K562 (cell line): ENCODE data around the gene WDR46. TPM values are rescaled to one million over a fixed set of nuclear protein-coding genes. Genes with fewer than 3 reads are reported as not detected.

ENCODE experiments used
- BRF1 ChIP-seq: IDR thresholded peaks from 3 replicates; pipeline ENCODE4 v1.6.1; 2011; ENCODE audit warnings: borderline replicate concordance, mild to moderate bottlenecking; ENCODE audit not compliant: insufficient read length; ENCODE audit errors: extremely low read depth
- CHAMP1 ChIP-seq: fragments of 450-650 bp; IDR thresholded peaks from 2 replicates; pipeline ENCODE4 v1.6.1; 2016; ENCODE audit warnings: mild to moderate bottlenecking
- CREB3 ChIP-seq: fragments of 450-650 bp; conservative IDR thresholded peaks from 2 replicates; pipeline ENCODE4 v1.6.1; 2016; ENCODE audit warnings: missing genetic modification characterization, low read depth, mild to moderate bottlenecking, missing compliant biosample characterization, moderate library complexity
- E2F4 ChIP-seq: sonication (generic); formaldehyde crosslinking; IDR thresholded peaks from 2 replicates; pipeline ENCODE4 v1.8.0; 2022; ENCODE audit warnings: mild to moderate bottlenecking, low read depth, missing genetic modification reagents
- ELF2 ChIP-seq: fragments of 250-450 bp; sonication (Bioruptor Pico); IDR thresholded peaks from 2 replicates; pipeline ENCODE4 v1.5.0; 2021; ENCODE audit warnings: mild to moderate bottlenecking
- HDAC2 ChIP-seq: fragments of 450-650 bp; IDR thresholded peaks from 2 replicates; pipeline ENCODE4 v1.6.1; 2016; ENCODE audit warnings: mild to moderate bottlenecking
- HES1 ChIP-seq: fragments of 450-650 bp; IDR thresholded peaks from 2 replicates; pipeline ENCODE4 v1.6.1; 2016; ENCODE audit warnings: low read depth, mild to moderate bottlenecking, moderate library complexity
- HNRNPK ChIP-seq: fragments of 200-400 bp; formaldehyde crosslinking; IDR thresholded peaks from one replicate; pipeline ENCODE4 v1.6.1; 2018; ENCODE audit warnings: mild to moderate bottlenecking, low read depth, low read length; ENCODE audit not compliant: poor library complexity, severe bottlenecking
- HNRNPUL1 ChIP-seq: fragments of 200-400 bp; formaldehyde crosslinking; IDR thresholded peaks from 2 replicates; pipeline ENCODE4 v1.6.1; 2017; ENCODE audit warnings: low read length
- NONO ChIP-seq, 2 experiments: fragments of 200-400 bp in 1 of 2; fragments of 450-650 bp in 1 of 2; formaldehyde crosslinking in 1 of 2; IDR thresholded peaks; 2 replicates each; pipeline ENCODE4 v1.6.1; 2017; ENCODE audit warnings: low read depth in 2 of 2, mild to moderate bottlenecking in 2 of 2, moderate library complexity in 2 of 2, low read length in 1 of 2
- PHF21A ChIP-seq: fragments of 450-650 bp; IDR thresholded peaks from 2 replicates; pipeline ENCODE4 v1.6.1; 2017; ENCODE audit warnings: low read depth, borderline replicate concordance
- PTBP1 ChIP-seq: fragments of 200-400 bp; formaldehyde crosslinking; IDR thresholded peaks from 2 replicates; pipeline ENCODE4 v1.6.1; 2017; ENCODE audit warnings: low read depth, low read length
- RBM17 ChIP-seq: fragments of 200-400 bp; formaldehyde crosslinking; IDR thresholded peaks from 2 replicates; pipeline ENCODE4 v1.6.1; 2017; ENCODE audit warnings: low read depth, mild to moderate bottlenecking, low read length, borderline replicate concordance
- SAP30 ChIP-seq: fragments of 200-600 bp; sonication (generic); IDR thresholded peaks from 2 replicates; pipeline ENCODE4 v1.6.1; 2012; ENCODE audit warnings: borderline replicate concordance, low read depth, mild to moderate bottlenecking, moderate library complexity, low read length, control low read depth, inconsistent platforms; ENCODE audit not compliant: insufficient read depth, poor library complexity, severe bottlenecking
- SMAD1 ChIP-seq: fragments of 150-350 bp; IDR thresholded peaks from 2 replicates; pipeline ENCODE4 v1.6.1; 2014; ENCODE audit warnings: low read length, low read depth; ENCODE audit not compliant: partially characterized antibody
- TEAD2 ChIP-seq: fragments of 450-650 bp; IDR thresholded peaks from 2 replicates; pipeline ENCODE4 v1.6.1; 2016; ENCODE audit warnings: missing genetic modification characterization, control low read depth, missing compliant biosample characterization
- TEAD4 ChIP-seq, 2 experiments: sonication (generic) in 1 of 2; formaldehyde crosslinking in 1 of 2; IDR thresholded peaks; 2 replicates each; pipeline versions ENCODE4 v1.6.1 to v1.8.0; 2012 to 2022; ENCODE audit warnings: borderline replicate concordance in 1 of 2, inconsistent platforms in 1 of 2, low read length in 1 of 2, mild to moderate bottlenecking in 1 of 2, missing genetic modification reagents in 1 of 2
- ZNF644 ChIP-seq: fragments of 200-800 bp; sonication (Bioruptor generic); IDR thresholded peaks from 2 replicates; pipeline ENCODE4 v1.6.1; 2016; ENCODE audit warnings: low read depth, missing genetic modification characterization, missing compliant biosample characterization
- polyA plus RNA-seq, 8 experiments: library from polyadenylated mRNA; depleted of rRNA in 4 of 8; stranded (reverse) in 5 of 8; unstranded in 3 of 8; fragments of >200 nt; fragmentation: Nextera tagmentation in 2 of 8; fragmentation: Illumina TruSeq in 1 of 8; extraction: Ambion mirVana in 2 of 8; extraction: Trizol in 1 of 8; gene quantifications; 2 replicates each; pipeline versions ENCODE4 v1.2.1 to v1.2.3, GENCODE V29; 2011 to 2014; ENCODE audit warnings: inconsistent platforms in 1 of 8, missing spikeins in 1 of 8
- total RNA-seq, 7 experiments: library from RNA; depleted of rRNA in 6 of 7; stranded (reverse); fragments of >200 nt in 6 of 7; fragmentation: Illumina TruSeq in 2 of 7; extraction: Trizol in 2 of 7; gene quantifications; 2 replicates each; pipeline versions ENCODE4 v1.2.1 to v1.2.3, GENCODE V29; 2011 to 2021; ENCODE audit warnings: low replicate concordance in 1 of 7

Gene WDR46
- total and polyA plus RNA-seq, 9 of the 15 experiments (the other 6 are each of a cell fraction or from before 2014, with no cell fraction given), result 8.9 to 146 (median 93.1) TPM

GRCh38 chr6:33276864-33277662 lies 12.0 kb downstream of the WDR46 start, which contains the start of gene B3GALT4 (continued):
- peak in 1 of 2 experiments; percentile 97; a peak in 3 of 4 replicates for TF ChIP-seq NONO (IDR thresholded peaks at IDR 0.05; ENCODE audit: low read depth in 2 of 2, low read length in 1 of 2)
- TF ChIP-seq ELF2 (CRISPR knock-in tag), result peak; percentile 94
- no peak for TF ChIP-seq CREB3
- 0 out of 2 replicates have a peak, but pooled peaks have one; percentile 14 for TF ChIP-seq HES1
- TF ChIP-seq TEAD4 (IDR thresholded peaks at IDR 0.05; ENCODE audit: low read length), result peak; percentile 19
- TF ChIP-seq TEAD4 (CRISPR knock-in tag; IDR thresholded peaks at IDR 0.05; ENCODE audit: borderline replicate concordance), result no peak
- no peak for TF ChIP-seq SAP30
- no peak for TF ChIP-seq PHF21A
- no peak for TF ChIP-seq BRF1
- no peak for TF ChIP-seq RBM17
- TF ChIP-seq SMAD1, result peak; percentile 41
- TF ChIP-seq HNRNPUL1, result no peak
- TF ChIP-seq CHAMP1, result no peak
- TF ChIP-seq E2F4 (CRISPR knock-in tag), result peak; percentile 51; the same call in 1 of the 2 replicates
- peak; percentile 51; the same call in 1 of the 2 replicates for TF ChIP-seq HDAC2
- no peak for TF ChIP-seq ZNF644 (tag)
- TF ChIP-seq PTBP1, result peak; percentile 93
- TF ChIP-seq TEAD2 (tag), result no peak
- peak; percentile 72 for TF ChIP-seq HNRNPK
